A549 (cell line): ENCODE measurements around the gene POLE3. TPM values are rescaled to one million over a fixed set of nuclear protein-coding genes. Genes with fewer than 3 reads are reported as not detected.
A peak's percentile ranks its signal among the peaks of the same experiment; 100 is the strongest.
"Not testable (repeated sequence)": the region's sequence is repeated elsewhere in the genome, so short reads cannot be mapped to it uniquely, and the experiment has no call there.

Experiments used
- ATAC-seq, 2 experiments: fragments of 200-7000 bp in 1 of 2; fragments of >200 bp in 1 of 2; cut with Nextera tagmentation in 1 of 2; cut with Tn5 transposase in 1 of 2; 3 replicates each; pipeline versions ENCODE4 v1.8.0 to v1.9.1; 2018 to 2020; ENCODE audit warnings: mild to moderate bottlenecking in 1 of 2, moderate library complexity in 1 of 2
- CTCF ChIA-PET: fragments of 300-600 bp; sonication (Branson Sonifier 250); formaldehyde crosslinking; extraction: SDS; loops from one replicate; lab custom pipeline; 2021; ENCODE audit warnings: antibody characterized with exemption, inconsistent platforms; lab: Yijun Ruan, JAX
- POLR2A ChIA-PET: fragments of 350-600 bp; formaldehyde crosslinking; extraction: SDS; loops from one replicate; lab custom pipeline; 2021; ENCODE audit warnings: antibody characterized with exemption, inconsistent platforms; lab: Yijun Ruan, JAX
- DNase-seq, 2 experiments: peaks; one replicate each; pipeline versions ENCODE4 v3.0.0 to v3.0.0-alpha.2; 2011 to 2016; ENCODE audit warnings: low read depth in 1 of 2, low spot score in 1 of 2
- FAIRE-seq: peaks from 2 replicates; lab custom pipeline; 2011; peaks lifted over from hg19 to GRCh38; lab: Jason Lieb, UNC
- H3K27ac ChIP-seq, 2 experiments: fragments of >200 bp; sonication (Bioruptor Twin); formaldehyde crosslinking; 3 replicates each; pipeline ENCODE4 v1.5.1; 2016 to 2017
- H3K4me1 ChIP-seq: fragments of >200 bp; sonication (Bioruptor Twin); formaldehyde crosslinking; 3 replicates; pipeline ENCODE4 v1.6.1; 2016
- H3K4me2 ChIP-seq: fragments of >200 bp; sonication (Bioruptor Twin); formaldehyde crosslinking; 3 replicates; pipeline ENCODE4 v1.6.1; 2016
- H3K4me3 ChIP-seq: fragments of >200 bp; sonication (Bioruptor Twin); formaldehyde crosslinking; 3 replicates; pipeline ENCODE4 v1.5.1; 2016
- H3K9me3 ChIP-seq: fragments of >200 bp; sonication (Bioruptor Twin); formaldehyde crosslinking; 3 replicates; pipeline ENCODE4 v1.6.1; 2016
- CBX2 ChIP-seq: fragments of 200-600 bp; sonication (generic); IDR thresholded peaks from 2 replicates; pipeline ENCODE4 v1.6.1; 2016; ENCODE audit warnings: low read depth, mild to moderate bottlenecking, borderline replicate concordance
- EHMT2 ChIP-seq: fragments of 200-600 bp; sonication (generic); IDR thresholded peaks from 2 replicates; pipeline ENCODE4 v1.6.1; 2016; ENCODE audit warnings: antibody characterized with exemption, low read depth, mild to moderate bottlenecking, moderate library complexity
- FOSB ChIP-seq: fragments of 250-450 bp; sonication (Bioruptor Pico); IDR thresholded peaks from 2 replicates; pipeline ENCODE4 v1.5.0; 2020; ENCODE audit warnings: mild to moderate bottlenecking, moderate library complexity
- FOSL2 ChIP-seq, 2 experiments: fragments of 450-650 bp in 1 of 2; fragments of >200 bp in 1 of 2; sonication (Bioruptor Twin) in 1 of 2; formaldehyde crosslinking; IDR thresholded peaks; 2 replicates each; pipeline versions ENCODE4 v1.5.0 to v1.6.1; 2016 to 2020; ENCODE audit warnings: mild to moderate bottlenecking in 1 of 2, moderate library complexity in 1 of 2
- HDAC2 ChIP-seq: fragments of 200-600 bp; sonication (generic); IDR thresholded peaks from 2 replicates; pipeline ENCODE4 v1.6.1; 2016
- HEYL ChIP-seq: fragments of 250-450 bp; sonication (Bioruptor Pico); IDR thresholded peaks from 2 replicates; pipeline ENCODE4 v1.8.0; 2021; ENCODE audit warnings: mild to moderate bottlenecking, moderate library complexity
- HOXA7 ChIP-seq: fragments of 250-450 bp; sonication (Bioruptor Pico); IDR thresholded peaks from 2 replicates; pipeline ENCODE4 v1.5.0; 2020; ENCODE audit warnings: mild to moderate bottlenecking, moderate library complexity
- JUN ChIP-seq, 2 experiments: fragments of >200 bp; sonication (Bioruptor Twin); formaldehyde crosslinking; IDR thresholded peaks; 2 replicates in 1 of 2; 3 replicates in 1 of 2; pipeline ENCODE4 v1.6.1; 2016 to 2017
- MAFK ChIP-seq: fragments of 450-650 bp; IDR thresholded peaks from 2 replicates; pipeline ENCODE4 v1.6.1; 2014; ENCODE audit not compliant: partially characterized antibody
- MYC ChIP-seq: IDR thresholded peaks from 2 replicates; pipeline ENCODE4 v1.6.1; 2012; ENCODE audit warnings: mild to moderate bottlenecking, inconsistent platforms, low read length, improper control_type of control experiment, borderline replicate concordance
- PHF8 ChIP-seq: fragments of 200-600 bp; sonication (generic); IDR thresholded peaks from 2 replicates; pipeline ENCODE4 v1.6.1; 2016; ENCODE audit warnings: low read depth, mild to moderate bottlenecking, antibody characterized with exemption, moderate library complexity, borderline replicate concordance
- POLR2A ChIP-seq: IDR thresholded peaks from 2 replicates; pipeline ENCODE4 v1.6.1; 2012; ENCODE audit warnings: mild to moderate bottlenecking, low read length
- TP53 ChIP-seq: fragments of 250-450 bp; sonication (Bioruptor Pico); IDR thresholded peaks from 2 replicates; pipeline ENCODE4 v1.5.0; 2021; ENCODE audit warnings: mild to moderate bottlenecking, moderate library complexity
- WGBS: methylation state at CpG from one replicate; pipeline ENCODE4 v1.1.6; 2017; ENCODE audit errors: missing lambda C conversion rate; 5-methylcytosine and 5-hydroxymethylcytosine counted together
- polyA plus RNA-seq, 4 experiments: library from polyadenylated mRNA; depleted of rRNA in 3 of 4; stranded (reverse); fragments of >200 nt; fragmentation: RNase III in 1 of 4; extraction: RNeasy Plus Mini Kit Qiagen cat#74134 plus additional on column Dnase treatment in 1 of 4; gene quantifications; 2 replicates in 3 of 4; 3 replicates in 1 of 4; pipeline ENCODE4 v1.2.3, GENCODE V29; 2011 to 2017
- TF ChIP-seq, protein P1 (sequence below): fragments of >200 bp; sonication (Bioruptor Twin); formaldehyde crosslinking; IDR thresholded peaks from 3 replicates; pipeline ENCODE4 v1.5.1; 2016
- TF ChIP-seq, protein P2 (sequence below): IDR thresholded peaks from 2 replicates; pipeline ENCODE4 v1.6.1; 2012
- TF ChIP-seq, protein P3 (sequence below): fragments of >200 bp; sonication (Bioruptor Twin); formaldehyde crosslinking; IDR thresholded peaks from 3 replicates; pipeline ENCODE4 v1.6.1; 2016
- TF ChIP-seq, protein P4 (sequence below): IDR thresholded peaks from 2 replicates; pipeline ENCODE4 v1.6.1; 2012

POLE3 gene
- polyA plus RNA-seq, 2 of the 4 experiments (the other 2 are of a cell fraction): 92.2 to 143 TPM

DNA sequence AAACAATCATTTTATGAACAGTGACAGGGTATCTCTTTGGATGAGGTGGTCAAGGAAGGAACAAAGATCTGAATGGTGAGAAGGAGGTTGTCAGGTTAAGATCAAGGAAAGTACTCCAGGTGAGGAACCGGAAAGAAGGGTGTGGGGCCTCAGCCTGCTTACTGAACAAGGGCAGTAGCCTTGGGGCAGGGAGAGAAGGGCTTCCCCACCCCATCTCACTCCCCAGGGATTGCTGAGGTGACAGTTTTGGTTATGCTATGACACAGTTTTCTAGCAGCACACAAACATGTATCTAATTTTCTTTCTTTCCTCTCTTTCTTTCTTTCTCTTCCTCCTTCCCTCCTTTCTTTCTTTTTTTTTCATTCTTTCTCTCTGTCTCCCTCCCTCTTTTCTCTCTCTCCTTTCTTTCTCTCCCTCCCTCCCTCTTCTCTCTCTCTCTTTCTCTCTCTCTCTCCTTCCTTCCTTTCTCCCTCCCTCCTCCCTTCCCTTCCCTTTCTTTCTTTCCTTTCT is 29.6 kb downstream of the POLE3 start:
- TF ChIP-seq FOSB (CRISPR knock-in tag) (no peak), CBX2 (no peak), HOXA7 (CRISPR knock-in tag) (no peak), TP53 (no peak), MAFK (peak; percentile 84)
- TF ChIP-seq, all 56 proteins: peak for 1
- CTCF ChIA-PET: interaction anchor here (0.6 kb wide), 1 partner anchor 278 kb away, joined by 3 read pairs; no protein-coding TSS in a partner anchor
- Histone ChIP-seq H3K4me3 (no peak overlapping the region), H3K9me3 (no peaks in the 10 kb centered on the region), H3K27ac (no peak overlapping the region), H3K4me2 (no peak overlapping the region), H3K4me1 (peaks cover 8% of the 10 kb centered on the region; the same call in 1 of the 3 replicates)
- DNase-seq (no peak), FAIRE-seq (no peak), ATAC-seq (no peak)
- POLR2A ChIA-PET: interaction anchor here (0.6 kb wide), 1 partner anchor 41 kb away, joined by 5 read pairs; the partner anchor contains the start of gene WDR31
- 54% methylated on average over 1 of the region's 1 CpG for WGBS

DNA sequence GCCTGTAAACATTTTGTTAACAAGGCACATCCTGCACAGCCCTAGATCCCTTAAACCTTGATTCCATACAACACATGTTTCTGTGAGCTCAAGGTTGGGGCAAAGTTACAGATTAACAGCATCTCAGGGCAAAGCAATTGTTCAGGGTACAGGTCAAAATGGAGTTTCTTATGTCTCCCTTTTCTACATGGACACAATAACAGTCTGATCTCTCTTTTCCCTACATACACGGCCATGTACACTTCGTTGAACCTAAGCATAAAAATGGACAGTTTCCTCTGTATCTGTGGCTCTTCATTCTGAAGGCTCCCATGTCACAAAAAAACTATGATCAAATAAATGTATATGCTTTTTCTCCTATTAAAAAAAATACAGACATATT is 30.7 kb downstream of the POLE3 start:
- H3K4me2 ChIP-seq, ATAC-seq, H3K9me3 ChIP-seq, FAIRE-seq, CTCF ChIA-PET, DNase-seq, H3K4me1 ChIP-seq, H3K4me3 ChIP-seq, POLR2A ChIA-PET, H3K27ac ChIP-seq: not testable (repeated sequence)
- 60% methylated on average over 2 of the region's 2 CpGs for WGBS

DNA sequence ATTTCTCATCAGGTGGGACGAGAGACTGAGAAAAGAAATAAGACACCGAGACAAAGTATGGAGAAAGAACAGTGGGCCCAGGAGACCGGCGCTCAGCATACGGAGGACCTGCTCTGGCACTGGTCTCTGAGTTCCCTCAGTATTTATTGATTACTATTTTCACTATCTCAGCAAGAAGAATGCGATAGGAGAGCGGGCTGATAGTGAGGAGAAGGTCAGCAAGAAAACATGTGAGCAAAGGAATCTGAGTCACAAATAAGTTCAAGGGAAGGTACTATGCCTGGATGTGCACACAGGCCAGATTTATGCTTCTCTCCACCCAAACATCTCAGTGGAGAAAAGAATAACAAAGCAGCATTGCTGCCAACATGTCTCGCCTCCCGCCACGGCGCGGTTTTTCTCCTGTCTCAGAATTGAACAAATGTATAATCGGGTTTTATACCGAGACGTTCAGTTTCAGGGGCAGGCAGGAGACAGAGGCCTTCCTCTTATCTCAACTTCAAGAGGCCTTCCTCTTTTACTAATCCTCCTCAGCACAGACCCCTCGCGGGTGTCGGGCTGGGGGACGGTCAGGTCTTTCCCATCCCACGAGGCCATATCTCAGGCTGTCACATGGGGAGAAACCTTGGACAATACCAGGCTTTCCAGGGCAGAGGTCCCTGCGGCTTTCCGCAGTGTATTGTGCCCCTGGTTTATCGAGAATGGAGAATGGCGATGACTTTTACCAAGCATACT is 31.2 kb downstream of the POLE3 start:
- H3K9me3 ChIP-seq, H3K4me1 ChIP-seq, H3K27ac ChIP-seq, ATAC-seq, DNase-seq, CTCF ChIA-PET, H3K4me3 ChIP-seq, FAIRE-seq, POLR2A ChIA-PET, H3K4me2 ChIP-seq: not testable (repeated sequence)
- WGBS: 84% methylated on average over 23 of the region's 24 CpGs

DNA sequence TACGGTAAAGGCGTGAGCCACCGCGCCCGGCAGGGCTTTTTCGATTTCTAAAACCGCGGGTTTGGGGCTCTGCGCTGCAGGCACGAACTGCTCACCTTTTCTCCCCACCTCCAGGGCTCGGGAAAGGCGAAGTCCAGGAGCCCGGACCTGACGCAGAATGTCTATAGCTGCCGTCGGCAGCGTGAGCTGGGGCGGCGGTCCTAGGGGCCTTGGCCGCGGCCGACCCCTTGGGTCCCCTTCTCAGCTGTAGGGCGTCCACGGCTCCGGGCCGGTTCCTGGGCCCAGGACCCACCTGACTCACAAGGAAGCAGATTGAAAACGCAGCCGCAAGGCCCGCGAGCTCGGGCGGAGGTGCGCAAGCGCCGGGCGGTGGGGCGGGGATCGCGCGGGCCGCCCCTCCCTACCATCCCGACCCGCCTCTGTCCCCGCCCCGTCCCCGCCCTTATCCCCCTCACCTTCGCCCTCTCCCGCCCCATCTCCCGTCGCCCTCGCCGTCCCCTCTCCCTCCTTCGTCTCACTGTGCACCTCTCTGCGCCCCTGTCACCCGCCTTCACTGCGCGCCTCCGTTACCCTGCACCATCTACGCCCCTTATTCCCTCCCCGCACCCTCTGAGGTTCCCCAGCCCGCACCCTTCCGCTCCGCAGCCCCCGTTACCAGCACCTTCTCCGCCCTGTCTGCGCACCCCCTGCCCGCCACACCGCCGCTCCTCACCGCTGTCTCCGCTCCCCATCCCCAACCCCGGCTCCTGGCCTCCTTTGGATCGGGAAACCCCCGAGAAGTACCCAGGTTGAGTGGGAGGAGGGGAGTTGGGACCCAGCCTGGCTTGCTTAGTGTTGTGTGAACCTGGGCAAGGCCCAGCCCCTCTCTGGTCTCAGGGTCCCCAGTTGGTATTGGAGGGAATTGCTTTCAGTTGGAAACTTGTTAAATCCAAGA is 33.6 kb downstream of the POLE3 start, which contains the start of gene HDHD3:
Gene HDHD3, minus strand, starts transcription at position 353 of the 934 bp plus-strand sequence. CDS start 2,632 bp downstream, outside the sequence.
- peak; percentile 90 to 95 for ATAC-seq
- WGBS: 4% methylated on average over 30 of the region's 74 CpGs
- peak within 1 kb of the TSS; percentile 58 for H3K4me3 ChIP-seq
- TF ChIP-seq POLR2A: peak; percentile 82
- TF ChIP-seq, protein P1, sequence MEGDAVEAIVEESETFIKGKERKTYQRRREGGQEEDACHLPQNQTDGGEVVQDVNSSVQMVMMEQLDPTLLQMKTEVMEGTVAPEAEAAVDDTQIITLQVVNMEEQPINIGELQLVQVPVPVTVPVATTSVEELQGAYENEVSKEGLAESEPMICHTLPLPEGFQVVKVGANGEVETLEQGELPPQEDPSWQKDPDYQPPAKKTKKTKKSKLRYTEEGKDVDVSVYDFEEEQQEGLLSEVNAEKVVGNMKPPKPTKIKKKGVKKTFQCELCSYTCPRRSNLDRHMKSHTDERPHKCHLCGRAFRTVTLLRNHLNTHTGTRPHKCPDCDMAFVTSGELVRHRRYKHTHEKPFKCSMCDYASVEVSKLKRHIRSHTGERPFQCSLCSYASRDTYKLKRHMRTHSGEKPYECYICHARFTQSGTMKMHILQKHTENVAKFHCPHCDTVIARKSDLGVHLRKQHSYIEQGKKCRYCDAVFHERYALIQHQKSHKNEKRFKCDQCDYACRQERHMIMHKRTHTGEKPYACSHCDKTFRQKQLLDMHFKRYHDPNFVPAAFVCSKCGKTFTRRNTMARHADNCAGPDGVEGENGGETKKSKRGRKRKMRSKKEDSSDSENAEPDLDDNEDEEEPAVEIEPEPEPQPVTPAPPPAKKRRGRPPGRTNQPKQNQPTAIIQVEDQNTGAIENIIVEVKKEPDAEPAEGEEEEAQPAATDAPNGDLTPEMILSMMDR: no peak
- TF ChIP-seq FOSL2 (IDR thresholded peaks at IDR 0.05): no peak
- 0 out of 2 replicates have a peak, but pooled peaks have one; percentile 10 for TF ChIP-seq FOSL2 (CRISPR knock-in tag; IDR thresholded peaks at IDR 0.05)
- TF ChIP-seq, protein P2, sequence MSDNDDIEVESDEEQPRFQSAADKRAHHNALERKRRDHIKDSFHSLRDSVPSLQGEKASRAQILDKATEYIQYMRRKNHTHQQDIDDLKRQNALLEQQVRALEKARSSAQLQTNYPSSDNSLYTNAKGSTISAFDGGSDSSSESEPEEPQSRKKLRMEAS: peak; percentile 41; the same call in 1 of the 2 replicates
- peak; percentile 77; the same call in 1 of the 2 replicates for TF ChIP-seq PHF8
- TF ChIP-seq JUN (IDR thresholded peaks at IDR 0.05): peak; percentile 66 to 77; a peak in 3 of 5 replicates
- TF ChIP-seq HDAC2: no peak
- TF ChIP-seq, protein P3, sequence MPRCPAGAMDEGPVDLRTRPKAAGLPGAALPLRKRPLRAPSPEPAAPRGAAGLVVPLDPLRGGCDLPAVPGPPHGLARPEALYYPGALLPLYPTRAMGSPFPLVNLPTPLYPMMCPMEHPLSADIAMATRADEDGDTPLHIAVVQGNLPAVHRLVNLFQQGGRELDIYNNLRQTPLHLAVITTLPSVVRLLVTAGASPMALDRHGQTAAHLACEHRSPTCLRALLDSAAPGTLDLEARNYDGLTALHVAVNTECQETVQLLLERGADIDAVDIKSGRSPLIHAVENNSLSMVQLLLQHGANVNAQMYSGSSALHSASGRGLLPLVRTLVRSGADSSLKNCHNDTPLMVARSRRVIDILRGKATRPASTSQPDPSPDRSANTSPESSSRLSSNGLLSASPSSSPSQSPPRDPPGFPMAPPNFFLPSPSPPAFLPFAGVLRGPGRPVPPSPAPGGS: peak; percentile 70; the same call in 1 of the 3 replicates
- 0 out of 2 replicates have a peak, but pooled peaks have one; percentile 44 for TF ChIP-seq MYC
- TF ChIP-seq HEYL: no peak
- TF ChIP-seq, protein P4, sequence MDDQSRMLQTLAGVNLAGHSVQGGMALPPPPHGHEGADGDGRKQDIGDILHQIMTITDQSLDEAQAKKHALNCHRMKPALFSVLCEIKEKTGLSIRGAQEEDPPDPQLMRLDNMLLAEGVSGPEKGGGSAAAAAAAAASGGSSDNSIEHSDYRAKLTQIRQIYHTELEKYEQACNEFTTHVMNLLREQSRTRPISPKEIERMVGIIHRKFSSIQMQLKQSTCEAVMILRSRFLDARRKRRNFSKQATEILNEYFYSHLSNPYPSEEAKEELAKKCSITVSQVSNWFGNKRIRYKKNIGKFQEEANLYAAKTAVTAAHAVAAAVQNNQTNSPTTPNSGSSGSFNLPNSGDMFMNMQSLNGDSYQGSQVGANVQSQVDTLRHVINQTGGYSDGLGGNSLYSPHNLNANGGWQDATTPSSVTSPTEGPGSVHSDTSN: 0 out of 2 replicates have a peak, but pooled peaks have one; percentile 18
- no peak for TF ChIP-seq EHMT2
- ChIA-PET CTCF (interaction anchor here (0.7 to 2.7 kb wide), 6 partner anchors 12 to 215 kb away, joined by 3 to 9 read pairs (median 3); partner anchors contain the start of genes ALAD, C9orf43 and POLE3), POLR2A (interaction anchor here (0.6 to 1.5 kb wide), 13 partner anchors 8 to 217 kb away, joined by 3 to 15 read pairs (median 3); partner anchors contain the start of genes ALAD, C9orf43, FKBP15 and POLE3)
- H3K27ac ChIP-seq: peak within 1 kb of the TSS; percentile 81 to 93
- H3K9me3 ChIP-seq: no peaks in the 10 kb centered on the region
- peak; percentile 87 to 92 for DNase-seq
- no peak for FAIRE-seq
- peaks cover 8% of the 10 kb centered on the region; the same call in 2 of the 3 replicates for H3K4me1 ChIP-seq
- H3K4me2 ChIP-seq: peak within 1 kb of the TSS; percentile 99
